Fibroblast of pulmonary artery (primary cell): Measurements from ENCODE around the gene MTCH2.
"Not testable (repeated sequence)": the region's sequence is repeated elsewhere in the genome, so short reads cannot be mapped to it uniquely, and the experiment has no call there.

ENCODE experiments used
- DNase-seq: peaks from one replicate; pipeline ENCODE4 v3.0.0-alpha.2; 2010; ENCODE audit warnings: low read depth
- H3K4me3 ChIP-seq: replicated peaks from 2 replicates; pipeline ENCODE4 v1.5.1; 2011; ENCODE audit warnings: low read depth, mild to moderate bottlenecking, control low read depth, low read length, moderate library complexity
- CTCF ChIP-seq: IDR thresholded peaks from 2 replicates; pipeline ENCODE4 v1.5.1; 2011; ENCODE audit warnings: mild to moderate bottlenecking, control low read depth, low read length, inconsistent platforms; ENCODE audit errors: missing control alignments

The MTCH2 gene

GRCh38 chr11:47641600-47642098 is 710 bp downstream of the MTCH2 start:
- no peak for DNase-seq
- TF ChIP-seq CTCF, result no peak
- H3K4me3 ChIP-seq, result peak overlapping the region; percentile 85

- DNase-seq, result peak; percentile 17
- not testable (repeated sequence) for H3K4me3 ChIP-seq
Measured at GRCh38 chr11:47640506-47640905, 1.9 kb downstream of the MTCH2 start.

- DNase-seq, H3K4me3 ChIP-seq: not testable (repeated sequence)
Measured at GRCh38 chr11:47636331-47636730, 6.0 kb downstream of the MTCH2 start.

GRCh38 chr11:47631473-47631872 is 10.9 kb downstream of the MTCH2 start:
- H3K4me3 ChIP-seq, result no peak overlapping the region
- no peak for TF ChIP-seq CTCF
- peak; percentile 22 for DNase-seq

- no peak for TF ChIP-seq CTCF
- H3K4me3 ChIP-seq, result no peak overlapping the region
- DNase-seq, result no peak
Measured at GRCh38 chr11:47628026-47628425, 14.3 kb downstream of the MTCH2 start.

- DNase-seq, result no peak
- TF ChIP-seq CTCF, result no peak
- no peak overlapping the region for H3K4me3 ChIP-seq
Measured at GRCh38 chr11:47626234-47626633, 16.1 kb downstream of the MTCH2 start.

- H3K4me3 ChIP-seq, result no peak overlapping the region
- no peak for DNase-seq
- TF ChIP-seq CTCF, result no peak
Measured at GRCh38 chr11:47620836-47621378, 21.5 kb downstream of the MTCH2 start.

GRCh38 chr11:47617417-47617809 is 24.9 kb downstream of the MTCH2 start:
- no peak overlapping the region for H3K4me3 ChIP-seq
- TF ChIP-seq CTCF, result no peak
- DNase-seq, result peak; percentile 34
